Thyroid gland (tissue), 4 donors: ENCODE results near the gene COL5A2. TPM values are rescaled to one million over a fixed set of nuclear protein-coding genes. Genes with fewer than 3 reads are reported as not detected.
A peak's percentile ranks its signal among the peaks of the same experiment; 100 is the strongest.

Experiments used
- DNase-seq, 2 donors: peaks; one replicate each; pipeline ENCODE4 v3.0.0-alpha.2; 2019
- H3K27ac ChIP-seq, 3 donors: fragments of 200-600 bp; sonication (generic); 1 replicate in 2 of 3; 2 replicates in 1 of 3; pipeline ENCODE4 v1.5.1; 2016 to 2019; ENCODE audit warnings: mild to moderate bottlenecking in 1 of 3, moderate library complexity in 1 of 3
- H3K27me3 ChIP-seq: fragments of 200-600 bp; sonication (generic); one replicate; pipeline ENCODE4 v1.5.1; 2019
- H3K36me3 ChIP-seq, 2 donors: fragments of 200-600 bp; sonication (generic); one replicate each; pipeline ENCODE4 v1.5.1; 2016 to 2019
- H3K4me1 ChIP-seq, 2 donors: fragments of 200-600 bp; sonication (generic); one replicate each; pipeline ENCODE4 v1.5.1; 2017 to 2019
- H3K4me3 ChIP-seq, 3 donors: fragments of 200-600 bp; sonication (generic); replicated peaks in 1 of 3; 1 replicate in 2 of 3; 2 replicates in 1 of 3; pipeline ENCODE4 v1.5.1; 2016; ENCODE audit warnings: mild to moderate bottlenecking in 1 of 3
- H3K9me3 ChIP-seq: fragments of 200-600 bp; sonication (generic); one replicate; pipeline ENCODE4 v1.5.1; 2017
- CTCF ChIP-seq, 6 experiments: fragments of 200-600 bp in 3 of 6; fragments of 450-650 bp in 3 of 6; sonication (generic) in 3 of 6; IDR thresholded peaks; one replicate each; pipeline ENCODE4 v1.5.1; 2016 to 2019; ENCODE audit warnings: antibody characterized with exemption in 6 of 6, mild to moderate bottlenecking in 2 of 6, inconsistent platforms in 1 of 6, moderate library complexity in 1 of 6
- POLR2A ChIP-seq, 2 donors: fragments of 450-650 bp; IDR thresholded peaks; one replicate each; pipeline ENCODE4 v1.6.1; 2017; ENCODE audit warnings: antibody characterized with exemption in 2 of 2, mild to moderate bottlenecking in 2 of 2, moderate library complexity in 1 of 2
- WGBS, 2 donors: methylation state at CpG; one replicate each; pipeline ENCODE4 v1.1.5; 2017; 5-methylcytosine and 5-hydroxymethylcytosine counted together
- intact Hi-C: fragments of 100-400 bp; cut with DNase I; formaldehyde crosslinking; loops from one replicate; pipeline ENCODE4 v1.15.1; 2023
- total RNA-seq, 4 donors: library from RNA; depleted of rRNA; stranded (reverse); fragments of >200 nt; gene quantifications; one replicate each; pipeline ENCODE4 v1.2.3, GENCODE V29; 2016

Gene COL5A2
- total RNA-seq, 4 donors from 2014 or later: 10.9 to 22.5 (median 17.5) TPM

GRCh38 chr2:189092936-189093335, 86.6 kb downstream of the COL5A2 start:
- 74 to 76% methylated on average over 2 of the region's 2 CpGs for WGBS, 2 donors
- intact Hi-C loops: loop anchor here (5.0 kb wide), 1 partner anchor 319 kb away; no protein-coding TSS in a partner anchor
- no peak for DNase-seq
- no peaks in the 10 kb centered on the region for H3K36me3 ChIP-seq
- peak overlapping the region in 1 of 3 donors; percentile 41 for H3K27ac ChIP-seq
- no peaks in the 10 kb centered on the region for H3K9me3 ChIP-seq
- no peak for TF ChIP-seq CTCF (IDR thresholded peaks at IDR 0.05)
- TF ChIP-seq POLR2A (IDR thresholded peaks at IDR 0.05): no peak
- no peaks in the 10 kb centered on the region for H3K4me1 ChIP-seq
- no peak overlapping the region for H3K4me3 ChIP-seq
- no peaks in the 10 kb centered on the region for H3K27me3 ChIP-seq

- 56 to 63% methylated on average over 1 of the region's 1 CpG for WGBS, 2 donors
- no peak for TF ChIP-seq POLR2A (IDR thresholded peaks at IDR 0.05)
- TF ChIP-seq CTCF (IDR thresholded peaks at IDR 0.05): no peak
- intact Hi-C loops: loop anchor here (5.0 kb wide), 1 partner anchor 321 kb away; no protein-coding TSS in a partner anchor
- no peaks in the 10 kb centered on the region for H3K27me3 ChIP-seq
- H3K4me3 ChIP-seq: no peak overlapping the region
- H3K4me1 ChIP-seq: no peaks in the 10 kb centered on the region
- H3K36me3 ChIP-seq: no peaks in the 10 kb centered on the region
- DNase-seq: no peak
- no peaks in the 10 kb centered on the region for H3K9me3 ChIP-seq
- no peak overlapping the region for H3K27ac ChIP-seq
Measured at GRCh38 chr2:189091253-189091652, 88.3 kb downstream of the COL5A2 start.

- no peak overlapping the region for H3K27ac ChIP-seq
- no peak overlapping the region for H3K4me3 ChIP-seq
- intact Hi-C loops: no loop called here
- 40 to 58% methylated on average over 3 of the region's 3 CpGs for WGBS, 2 donors
- H3K36me3 ChIP-seq: no peaks in the 10 kb centered on the region
- TF ChIP-seq POLR2A (IDR thresholded peaks at IDR 0.05): no peak
- H3K9me3 ChIP-seq: no peaks in the 10 kb centered on the region
- H3K27me3 ChIP-seq: no peaks in the 10 kb centered on the region
- DNase-seq: no peak
- no peaks in the 10 kb centered on the region for H3K4me1 ChIP-seq
Measured at GRCh38 chr2:189088591-189089205, 90.9 kb downstream of the COL5A2 start.

GRCh38 chr2:189086710-189087109, 92.9 kb downstream of the COL5A2 start:
- Histone ChIP-seq H3K4me1 (no peaks in the 10 kb centered on the region), H3K27ac (no peak overlapping the region), H3K36me3 (no peaks in the 10 kb centered on the region), H3K9me3 (no peaks in the 10 kb centered on the region), H3K4me3 (no peak overlapping the region), H3K27me3 (no peaks in the 10 kb centered on the region)
- intact Hi-C loops: no loop called here
- TF ChIP-seq CTCF (IDR thresholded peaks at IDR 0.05) (no peak), POLR2A (IDR thresholded peaks at IDR 0.05) (no peak)
- WGBS, 2 donors: 53 to 58% methylated on average over 2 of the region's 2 CpGs
- no peak for DNase-seq

- no peak overlapping the region for H3K27ac ChIP-seq
- no peaks in the 10 kb centered on the region for H3K4me1 ChIP-seq
- TF ChIP-seq POLR2A (IDR thresholded peaks at IDR 0.05) (no peak), CTCF (IDR thresholded peaks at IDR 0.05) (no peak)
- H3K36me3 ChIP-seq: no peaks in the 10 kb centered on the region
- no peaks in the 10 kb centered on the region for H3K9me3 ChIP-seq
- intact Hi-C loops: no loop called here
- no peak overlapping the region for H3K4me3 ChIP-seq
- H3K27me3 ChIP-seq: no peaks in the 10 kb centered on the region
- no peak for DNase-seq
- WGBS, 2 donors: 70 to 86% methylated on average over 2 of the region's 2 CpGs
Measured at GRCh38 chr2:189086250-189086649, 93.3 kb downstream of the COL5A2 start.
